HepG2 (cell line): ENCODE data around the gene EPC2. TPM values are rescaled to one million over a fixed set of nuclear protein-coding genes. Genes with fewer than 3 reads are reported as not detected.

Experiments
- ERF ChIP-seq: IDR thresholded peaks from 2 replicates; pipeline ENCODE4 v1.6.1; 2018; ENCODE audit warnings: missing biosample characterization, missing genetic modification reagents
- GABPB1 ChIP-seq: IDR thresholded peaks from 2 replicates; pipeline ENCODE4 v1.6.1; 2016; ENCODE audit warnings: mild to moderate bottlenecking, missing genetic modification reagents, moderate library complexity, missing compliant biosample characterization
- GLMP ChIP-seq: sonication (generic); formaldehyde crosslinking; IDR thresholded peaks from 2 replicates; pipeline ENCODE4 v1.9.0; 2021; ENCODE audit warnings: missing genetic modification reagents, mild to moderate bottlenecking, borderline replicate concordance
- HNF1A ChIP-seq, 2 experiments: sonication (generic) in 1 of 2; formaldehyde crosslinking in 1 of 2; IDR thresholded peaks; 2 replicates each; pipeline versions ENCODE4 v1.4.0 to v1.6.1; 2016 to 2020; ENCODE audit warnings: borderline replicate concordance in 1 of 2, low read depth in 1 of 2, mild to moderate bottlenecking in 1 of 2, missing genetic modification reagents in 1 of 2
- IKZF1 ChIP-seq: fragments of 450-650 bp; IDR thresholded peaks from 2 replicates; pipeline ENCODE4 v1.7.1; 2016
- MIER2 ChIP-seq: IDR thresholded peaks from 2 replicates; pipeline ENCODE4 v1.6.1; 2016; ENCODE audit warnings: missing biosample characterization, missing genetic modification reagents
- NFE2L2 ChIP-seq: fragments of 150-350 bp; IDR thresholded peaks from 2 replicates; pipeline ENCODE4 v1.6.1; 2014; ENCODE audit warnings: low read length
- POLR2G ChIP-seq: fragments of 200-400 bp; formaldehyde crosslinking; IDR thresholded peaks from 2 replicates; pipeline ENCODE4 v1.6.1; 2018; ENCODE audit warnings: mild to moderate bottlenecking, low read depth, low read length, moderate library complexity
- PRDM15 ChIP-seq: sonication (generic); formaldehyde crosslinking; IDR thresholded peaks from 2 replicates; pipeline ENCODE4 v1.4.0; 2020; ENCODE audit warnings: missing genetic modification reagents
- PTBP1 ChIP-seq: fragments of 200-400 bp; formaldehyde crosslinking; IDR thresholded peaks from 2 replicates; pipeline ENCODE4 v1.6.1; 2018; ENCODE audit warnings: low read length, low read depth; ENCODE audit not compliant: poor library complexity, severe bottlenecking
- RNF2 ChIP-seq: fragments of 450-650 bp; conservative IDR thresholded peaks from 2 replicates; pipeline ENCODE4 v1.6.1; 2016; ENCODE audit warnings: low read depth
- SNAPC2 ChIP-seq: sonication (generic); formaldehyde crosslinking; IDR thresholded peaks from 2 replicates; pipeline ENCODE4 v1.8.1; 2022; ENCODE audit warnings: mild to moderate bottlenecking, missing genetic modification reagents
- TSC22D2 ChIP-seq: sonication (generic); formaldehyde crosslinking; IDR thresholded peaks from 2 replicates; pipeline ENCODE4 v1.5.1; 2020; ENCODE audit warnings: missing genetic modification reagents, mild to moderate bottlenecking, borderline replicate concordance
- ZFP91 ChIP-seq: sonication (generic); formaldehyde crosslinking; IDR thresholded peaks from 2 replicates; pipeline ENCODE4 v1.9.0; 2022; ENCODE audit warnings: missing genetic modification reagents, mild to moderate bottlenecking, borderline replicate concordance
- ZNF235 ChIP-seq: sonication (generic); formaldehyde crosslinking; IDR thresholded peaks from 2 replicates; pipeline ENCODE4 v1.8.1; 2023; ENCODE audit warnings: mild to moderate bottlenecking, missing genetic modification reagents, borderline replicate concordance
- ZNF350 ChIP-seq: sonication (generic); formaldehyde crosslinking; IDR thresholded peaks from 2 replicates; pipeline ENCODE4 v1.4.0; 2020; ENCODE audit warnings: mild to moderate bottlenecking, low read depth, missing genetic modification reagents, borderline replicate concordance
- ZNF552 ChIP-seq: sonication (generic); formaldehyde crosslinking; IDR thresholded peaks from 2 replicates; pipeline ENCODE4 v1.9.0; 2022; ENCODE audit warnings: missing genetic modification reagents, mild to moderate bottlenecking, borderline replicate concordance
- ZNF563 ChIP-seq: sonication (generic); formaldehyde crosslinking; IDR thresholded peaks from 2 replicates; pipeline ENCODE4 v1.8.0; 2022; ENCODE audit warnings: mild to moderate bottlenecking, moderate library complexity, missing genetic modification reagents
- polyA plus RNA-seq, 8 experiments: library from polyadenylated mRNA; depleted of rRNA in 3 of 8; stranded (reverse) in 7 of 8; unstranded in 1 of 8; fragments of >200 nt; fragmentation: Illumina TruSeq in 4 of 8; extraction: Trizol in 4 of 8; gene quantifications; 2 replicates each; pipeline versions ENCODE4 v1.2.1 to v1.2.3, GENCODE V29; 2011 to 2016; ENCODE audit warnings: low read depth in 4 of 8, missing spikeins in 1 of 8, mixed read lengths in 1 of 8; ENCODE audit not compliant: insufficient read depth in 1 of 8
- total RNA-seq, 5 experiments: library from RNA; depleted of rRNA; stranded (reverse); fragments of >200 nt; fragmentation: Illumina TruSeq; extraction: Trizol; gene quantifications; 2 replicates each; pipeline ENCODE4 v1.2.3, GENCODE V29; 2016; ENCODE audit warnings: low read depth in 1 of 5

The EPC2 gene
- total and polyA plus RNA-seq, 2 of the 13 experiments (the other 11 are each of a cell fraction or from before 2014, with no cell fraction given): 20.5 to 22.0 TPM

- TF ChIP-seq IKZF1 (no peak), ZNF552 (CRISPR knock-in tag) (no peak), RNF2 (no peak), PTBP1 (no peak), ERF (CRISPR knock-in tag) (no peak), GABPB1 (CRISPR knock-in tag) (peak; percentile 50; the same call in 1 of the 2 replicates), HNF1A (IDR thresholded peaks at IDR 0.05; ENCODE audit: low read depth) (no peak), HNF1A (CRISPR knock-in tag; IDR thresholded peaks at IDR 0.05; ENCODE audit: borderline replicate concordance) (no peak), ZNF350 (CRISPR knock-in tag) (0 out of 2 replicates have a peak, but pooled peaks have one; percentile 13), POLR2G (no peak), GLMP (no peak), PRDM15 (CRISPR knock-in tag) (no peak), MIER2 (CRISPR knock-in tag) (no peak), SNAPC2 (CRISPR knock-in tag) (no peak), ZNF563 (CRISPR knock-in tag) (no peak), ZFP91 (peak; percentile 74; the same call in 1 of the 2 replicates), NFE2L2 (no peak), TSC22D2 (CRISPR knock-in tag) (no peak), ZNF235 (no peak)
These were observed 1.1 kb downstream of the EPC2 start (continued) for GRCh38 chr2:148645539-148646230.
